ENCODE results near the gene CACNA2D2.

DNA sequence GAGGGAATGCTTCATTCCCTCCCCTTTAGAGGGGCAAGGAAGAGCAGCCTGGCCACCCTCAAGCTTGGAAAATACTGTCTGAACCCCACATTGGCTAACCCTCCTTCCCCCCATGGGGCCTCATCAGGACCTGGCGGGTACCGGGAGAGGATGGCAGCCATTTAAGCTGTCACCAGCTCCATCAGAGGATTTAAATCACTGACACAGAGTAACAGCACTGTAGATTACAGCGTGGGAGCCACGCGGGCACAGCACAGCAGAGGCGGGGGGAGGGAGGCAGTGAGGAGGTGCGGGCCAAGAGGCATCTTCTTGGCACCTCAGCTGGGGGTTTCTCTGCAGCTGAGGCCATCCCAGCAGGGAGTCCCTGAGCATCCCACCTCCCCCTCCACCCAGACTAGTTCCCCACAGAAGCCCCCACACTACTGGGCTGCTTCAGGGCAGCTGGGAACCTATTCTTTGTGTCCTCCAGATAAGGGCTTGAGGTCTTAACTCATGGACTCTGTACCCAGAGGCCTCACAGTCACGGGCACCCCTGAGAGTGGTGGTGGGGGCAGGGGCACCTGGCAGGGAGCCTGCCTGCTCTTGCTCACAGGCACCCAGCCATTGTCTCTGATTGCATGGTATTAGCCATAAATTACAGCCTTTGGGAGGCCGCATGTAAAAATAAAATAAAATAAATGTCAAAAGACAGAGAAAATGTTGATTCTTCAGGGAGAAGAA is 21.9 kb upstream of the CACNA2D2 start:
- TF ChIP-seq, protein P1, sequence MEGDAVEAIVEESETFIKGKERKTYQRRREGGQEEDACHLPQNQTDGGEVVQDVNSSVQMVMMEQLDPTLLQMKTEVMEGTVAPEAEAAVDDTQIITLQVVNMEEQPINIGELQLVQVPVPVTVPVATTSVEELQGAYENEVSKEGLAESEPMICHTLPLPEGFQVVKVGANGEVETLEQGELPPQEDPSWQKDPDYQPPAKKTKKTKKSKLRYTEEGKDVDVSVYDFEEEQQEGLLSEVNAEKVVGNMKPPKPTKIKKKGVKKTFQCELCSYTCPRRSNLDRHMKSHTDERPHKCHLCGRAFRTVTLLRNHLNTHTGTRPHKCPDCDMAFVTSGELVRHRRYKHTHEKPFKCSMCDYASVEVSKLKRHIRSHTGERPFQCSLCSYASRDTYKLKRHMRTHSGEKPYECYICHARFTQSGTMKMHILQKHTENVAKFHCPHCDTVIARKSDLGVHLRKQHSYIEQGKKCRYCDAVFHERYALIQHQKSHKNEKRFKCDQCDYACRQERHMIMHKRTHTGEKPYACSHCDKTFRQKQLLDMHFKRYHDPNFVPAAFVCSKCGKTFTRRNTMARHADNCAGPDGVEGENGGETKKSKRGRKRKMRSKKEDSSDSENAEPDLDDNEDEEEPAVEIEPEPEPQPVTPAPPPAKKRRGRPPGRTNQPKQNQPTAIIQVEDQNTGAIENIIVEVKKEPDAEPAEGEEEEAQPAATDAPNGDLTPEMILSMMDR (IDR thresholded peaks at IDR 0.05; ENCODE audit: low read depth, low read length, missing input control), result no peak
- TF ChIP-seq SP1 (IDR thresholded peaks at IDR 0.05) (no peak), RAD21 (IDR thresholded peaks at IDR 0.05) (no peak), HNF4A (conservative IDR thresholded peaks at IDR 0.05) (no peak), TAF1 (conservative IDR thresholded peaks at IDR 0.05) (no peak)
- TF ChIP-seq, protein P2, sequence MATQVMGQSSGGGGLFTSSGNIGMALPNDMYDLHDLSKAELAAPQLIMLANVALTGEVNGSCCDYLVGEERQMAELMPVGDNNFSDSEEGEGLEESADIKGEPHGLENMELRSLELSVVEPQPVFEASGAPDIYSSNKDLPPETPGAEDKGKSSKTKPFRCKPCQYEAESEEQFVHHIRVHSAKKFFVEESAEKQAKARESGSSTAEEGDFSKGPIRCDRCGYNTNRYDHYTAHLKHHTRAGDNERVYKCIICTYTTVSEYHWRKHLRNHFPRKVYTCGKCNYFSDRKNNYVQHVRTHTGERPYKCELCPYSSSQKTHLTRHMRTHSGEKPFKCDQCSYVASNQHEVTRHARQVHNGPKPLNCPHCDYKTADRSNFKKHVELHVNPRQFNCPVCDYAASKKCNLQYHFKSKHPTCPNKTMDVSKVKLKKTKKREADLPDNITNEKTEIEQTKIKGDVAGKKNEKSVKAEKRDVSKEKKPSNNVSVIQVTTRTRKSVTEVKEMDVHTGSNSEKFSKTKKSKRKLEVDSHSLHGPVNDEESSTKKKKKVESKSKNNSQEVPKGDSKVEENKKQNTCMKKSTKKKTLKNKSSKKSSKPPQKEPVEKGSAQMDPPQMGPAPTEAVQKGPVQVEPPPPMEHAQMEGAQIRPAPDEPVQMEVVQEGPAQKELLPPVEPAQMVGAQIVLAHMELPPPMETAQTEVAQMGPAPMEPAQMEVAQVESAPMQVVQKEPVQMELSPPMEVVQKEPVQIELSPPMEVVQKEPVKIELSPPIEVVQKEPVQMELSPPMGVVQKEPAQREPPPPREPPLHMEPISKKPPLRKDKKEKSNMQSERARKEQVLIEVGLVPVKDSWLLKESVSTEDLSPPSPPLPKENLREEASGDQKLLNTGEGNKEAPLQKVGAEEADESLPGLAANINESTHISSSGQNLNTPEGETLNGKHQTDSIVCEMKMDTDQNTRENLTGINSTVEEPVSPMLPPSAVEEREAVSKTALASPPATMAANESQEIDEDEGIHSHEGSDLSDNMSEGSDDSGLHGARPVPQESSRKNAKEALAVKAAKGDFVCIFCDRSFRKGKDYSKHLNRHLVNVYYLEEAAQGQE (IDR thresholded peaks at IDR 0.05), result no peak
- TF ChIP-seq, protein P3, sequence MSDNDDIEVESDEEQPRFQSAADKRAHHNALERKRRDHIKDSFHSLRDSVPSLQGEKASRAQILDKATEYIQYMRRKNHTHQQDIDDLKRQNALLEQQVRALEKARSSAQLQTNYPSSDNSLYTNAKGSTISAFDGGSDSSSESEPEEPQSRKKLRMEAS (IDR thresholded peaks at IDR 0.05), result no peak

Measured in liver (tissue), 3 donors.